Measurements from ENCODE around the gene MCTP1. TPM values are rescaled to one million over a fixed set of nuclear protein-coding genes. Genes with fewer than 3 reads are reported as not detected.

Gene MCTP1
- total RNA-seq, 2 donors from 2014 or later = 3.3 to 5.0 TPM

GRCh38 chr5:94702729-94703128, 582.2 kb downstream of the MCTP1 start:
- 97% methylated on average over 1 of the region's 1 CpG for WGBS
- intact Hi-C loops (cut with DNase I) = no loop called here
- no peaks in the 10 kb centered on the region for H3K9me3 ChIP-seq

GRCh38 chr5:94700592-94700991, 584.3 kb downstream of the MCTP1 start:
- no peak overlapping the region for H3K27ac ChIP-seq
- intact Hi-C loops (cut with DNase I) = no loop called here
- 97% methylated on average over 1 of the region's 1 CpG for WGBS
- no peaks in the 10 kb centered on the region for H3K4me1 ChIP-seq (replicated peaks)
- no peak for TF ChIP-seq POLR2A (IDR thresholded peaks at IDR 0.05)
- TF ChIP-seq CTCF (IDR thresholded peaks at IDR 0.05) = no peak
- no peak for TF ChIP-seq POLR2AphosphoS5 (IDR thresholded peaks at IDR 0.05)
- no peak for DNase-seq (ENCODE audit: low spot score)
- H3K36me3 ChIP-seq = no peaks in the 10 kb centered on the region
- no peak overlapping the region for H3K4me3 ChIP-seq
- H3K9me3 ChIP-seq = no peaks in the 10 kb centered on the region
- H3K27me3 ChIP-seq (replicated peaks; ENCODE audit: insufficient read depth) = no peaks in the 10 kb centered on the region

More at GRCh38 chr5:94702729-94703128, 582.2 kb downstream of the MCTP1 start:
- H3K27ac ChIP-seq = no peak overlapping the region
- DNase-seq (ENCODE audit: low spot score) = no peak
- no peaks in the 10 kb centered on the region for H3K27me3 ChIP-seq (replicated peaks; ENCODE audit: insufficient read depth)
- H3K4me3 ChIP-seq = no peak overlapping the region
- no peaks in the 10 kb centered on the region for H3K4me1 ChIP-seq (replicated peaks)
- TF ChIP-seq CTCF (IDR thresholded peaks at IDR 0.05) (no peak), POLR2A (IDR thresholded peaks at IDR 0.05) (no peak), POLR2AphosphoS5 (IDR thresholded peaks at IDR 0.05) (no peak)
- no peaks in the 10 kb centered on the region for H3K36me3 ChIP-seq

GRCh38 chr5:94699562-94699961, 585.3 kb downstream of the MCTP1 start:
- Histone ChIP-seq H3K36me3 (no peaks in the 10 kb centered on the region), H3K4me1 (replicated peaks) (no peaks in the 10 kb centered on the region), H3K27me3 (replicated peaks; ENCODE audit: insufficient read depth) (no peaks in the 10 kb centered on the region), H3K27ac (no peak overlapping the region), H3K9me3 (no peaks in the 10 kb centered on the region), H3K4me3 (no peak overlapping the region)
- TF ChIP-seq CTCF (IDR thresholded peaks at IDR 0.05) = no peak
- TF ChIP-seq POLR2A (IDR thresholded peaks at IDR 0.05) = no peak
- no peak for TF ChIP-seq POLR2AphosphoS5 (IDR thresholded peaks at IDR 0.05)
- 96% methylated on average over 2 of the region's 2 CpGs for WGBS
- DNase-seq (ENCODE audit: low spot score) = no peak
- intact Hi-C loops (cut with DNase I) = loop anchor here (10.0 kb wide), 1 partner anchor 1125 kb away; no protein-coding TSS in a partner anchor

GRCh38 chr5:94698197-94698596, 586.7 kb downstream of the MCTP1 start:
- Histone ChIP-seq H3K4me1 (replicated peaks) (no peaks in the 10 kb centered on the region), H3K36me3 (no peaks in the 10 kb centered on the region), H3K9me3 (no peaks in the 10 kb centered on the region), H3K27me3 (replicated peaks; ENCODE audit: insufficient read depth) (no peaks in the 10 kb centered on the region), H3K4me3 (no peak overlapping the region), H3K27ac (no peak overlapping the region)
- intact Hi-C loops (cut with DNase I) = loop anchor here (10.0 kb wide), 1 partner anchor 1123 kb away; no protein-coding TSS in a partner anchor
- no peak for DNase-seq (ENCODE audit: low spot score)
- TF ChIP-seq POLR2A (IDR thresholded peaks at IDR 0.05) (no peak), POLR2AphosphoS5 (IDR thresholded peaks at IDR 0.05) (no peak), CTCF (IDR thresholded peaks at IDR 0.05) (no peak)
- WGBS = 91% methylated on average over 5 of the region's 5 CpGs

- WGBS = 91% methylated on average over 2 of the region's 2 CpGs
- no peak for DNase-seq (ENCODE audit: low spot score)
- no peaks in the 10 kb centered on the region for H3K4me1 ChIP-seq (replicated peaks)
- H3K36me3 ChIP-seq = no peaks in the 10 kb centered on the region
- no peak overlapping the region for H3K4me3 ChIP-seq
- TF ChIP-seq CTCF (IDR thresholded peaks at IDR 0.05) = no peak
- no peak for TF ChIP-seq POLR2AphosphoS5 (IDR thresholded peaks at IDR 0.05)
- no peak for TF ChIP-seq POLR2A (IDR thresholded peaks at IDR 0.05)
- H3K27me3 ChIP-seq (replicated peaks; ENCODE audit: insufficient read depth) = no peaks in the 10 kb centered on the region
- intact Hi-C loops (cut with DNase I) = loop anchor here (10.0 kb wide), 1 partner anchor 1120 kb away; no protein-coding TSS in a partner anchor
- H3K27ac ChIP-seq = no peak overlapping the region
- no peaks in the 10 kb centered on the region for H3K9me3 ChIP-seq
Measured at GRCh38 chr5:94694671-94695070, 590.2 kb downstream of the MCTP1 start.
